ENCODE measurements around the gene MNT.

The MNT gene

GRCh38 chr17:2361010-2361760 lies 39.7 kb downstream of the MNT start:
- DNase-seq: no peak

- DNase-seq: no peak
Measured at GRCh38 chr17:2357931-2358434, 42.9 kb downstream of the MNT start.

GRCh38 chr17:2357237-2357636 lies 43.6 kb downstream of the MNT start:
- DNase-seq: no peak

GRCh38 chr17:2354311-2354710 lies 46.5 kb downstream of the MNT start:
- DNase-seq: no peak

- DNase-seq: no peak
Measured at GRCh38 chr17:2351269-2351668, 49.6 kb downstream of the MNT start.

- peak; percentile 74 for DNase-seq
Measured at GRCh38 chr17:2347805-2348685, 52.8 kb downstream of the MNT start.

GRCh38 chr17:2346475-2346874 lies 54.4 kb downstream of the MNT start:
- no peak for DNase-seq

- DNase-seq: no peak
Measured at GRCh38 chr17:2344528-2344927, 56.3 kb downstream of the MNT start.

GRCh38 chr17:2343421-2343820 lies 57.4 kb downstream of the MNT start:
- no peak for DNase-seq

GRCh38 chr17:2338315-2338657 lies 62.6 kb downstream of the MNT start:
- DNase-seq: no peak

GRCh38 chr17:2337544-2338314 lies 63.1 kb downstream of the MNT start:
- peak; percentile 25 for DNase-seq

- DNase-seq: peak; percentile 13
Measured at GRCh38 chr17:2336852-2337543, 63.9 kb downstream of the MNT start, which contains the start of gene SGSM2. TSS of gene SGSM2 (plus strand) at chr17:2337501. CDS start at chr17:2337689, 188 bp downstream.

- DNase-seq: peak; percentile 59
Measured at GRCh38 chr17:2336215-2336851, 64.5 kb downstream of the MNT start, which contains the start of gene TSR1. TSS of gene TSR1 (minus strand) at chr17:2336457. CDS start at chr17:2336427, 30 bp downstream.

- DNase-seq: no peak
Measured at GRCh38 chr17:2335726-2336214, 65.1 kb downstream of the MNT start.
